K562 (cell line): ENCODE results near the gene SH3BP5. TPM values are rescaled to one million over a fixed set of nuclear protein-coding genes. Genes with fewer than 3 reads are reported as not detected.
A peak's percentile ranks its signal among the peaks of the same experiment; 100 is the strongest.

ENCODE experiments used
- ATAC-seq: fragments of 200-7000 bp; cut with Tn5 transposase; 3 replicates; pipeline ENCODE4 v1.9.1; 2020; ENCODE audit warnings: moderate library complexity
- BruUV-seq: library from RNA; stranded (reverse); fragments of 400-500 nt; replicated peaks from 2 replicates; lab custom pipeline; 2021; lab: Mats Ljungman, UMichigan
- CTCF ChIA-PET: fragments of 300-600 bp; formaldehyde crosslinking; extraction: SDS; loops from one replicate; lab custom pipeline; 2021; ENCODE audit warnings: low intra/inter-chr PET ratio; lab: Yijun Ruan, JAX
- POLR2A ChIA-PET: fragments of 300-600, 350-650 bp; sonication (Branson Sonifier 250); formaldehyde crosslinking; extraction: SDS; loops from one replicate; lab custom pipeline; 2021; ENCODE audit warnings: antibody characterized with exemption, inconsistent platforms; lab: Yijun Ruan, JAX
- DNase-seq, 4 experiments: peaks; one replicate each; pipeline versions ENCODE4 v3.0.0 to v3.0.0-alpha.2; 2011 to 2018; ENCODE audit warnings: low spot score in 3 of 4, mixed read lengths in 3 of 4; ENCODE audit errors: extremely low read depth in 1 of 4
- FAIRE-seq: peaks from 2 replicates; lab custom pipeline; 2011; peaks lifted over from hg19 to GRCh38; lab: Jason Lieb, UNC
- H2AFZ ChIP-seq: 2 replicates; pipeline ENCODE4 v1.6.0; 2011; ENCODE audit warnings: low read depth, low read length, control low read depth, inconsistent platforms
- H3K27ac ChIP-seq: fragments of 200-600 bp; 3 replicates; pipeline ENCODE4 v1.8.0; 2011; ENCODE audit warnings: low read depth, mild to moderate bottlenecking, control low read depth, inconsistent platforms, low read length, moderate library complexity, mixed read lengths; ENCODE audit errors: extremely low read depth
- H3K27me3 ChIP-seq, 2 experiments: fragments of 300-600 bp in 1 of 2; 2 replicates in 1 of 2; 3 replicates in 1 of 2; pipeline versions ENCODE4 v1.6.0 to v1.8.0; 2011; ENCODE audit warnings: inconsistent platforms in 2 of 2, low read length in 2 of 2, mild to moderate bottlenecking in 1 of 2, mixed read lengths in 1 of 2, moderate library complexity in 1 of 2; ENCODE audit not compliant: control insufficient read depth in 2 of 2, insufficient read depth in 2 of 2
- H3K36me3 ChIP-seq: fragments of 300-600 bp; 3 replicates; pipeline ENCODE4 v1.8.0; 2011; ENCODE audit warnings: mild to moderate bottlenecking, low read length, inconsistent platforms; ENCODE audit not compliant: control insufficient read depth, insufficient read depth
- H3K4me1 ChIP-seq, 2 experiments: fragments of 200-600 bp in 1 of 2; replicated peaks in 1 of 2; 2 replicates in 1 of 2; 3 replicates in 1 of 2; pipeline versions ENCODE4 v1.5.1 to v1.8.0; 2011; ENCODE audit warnings: inconsistent platforms in 2 of 2, low read length in 2 of 2, mild to moderate bottlenecking in 1 of 2, mixed read lengths in 1 of 2, moderate library complexity in 1 of 2; ENCODE audit not compliant: control insufficient read depth in 2 of 2, insufficient read depth in 2 of 2
- H3K4me2 ChIP-seq: 2 replicates; pipeline ENCODE4 v1.6.1; 2011; ENCODE audit warnings: low read length, control low read depth, inconsistent platforms, mixed read lengths; ENCODE audit not compliant: insufficient read depth
- H3K4me3 ChIP-seq: fragments of 200-600 bp; sonication (generic), shearing (Covaris generic); 2 replicates; pipeline ENCODE4 v1.5.1; 2016; ENCODE audit warnings: control low read depth, inconsistent platforms
- H3K79me2 ChIP-seq: fragments of 200-600 bp; 3 replicates; pipeline ENCODE4 v1.8.0; 2011; ENCODE audit warnings: low read length, inconsistent platforms; ENCODE audit not compliant: control insufficient read depth, insufficient read depth
- H3K9ac ChIP-seq, 2 experiments: 2 replicates each; pipeline versions ENCODE4 v1.6.0 to v1.6.1; 2011; ENCODE audit warnings: low read depth in 2 of 2, low read length in 2 of 2, control low read depth in 1 of 2, inconsistent platforms in 1 of 2, mild to moderate bottlenecking in 1 of 2, mixed read lengths in 1 of 2; ENCODE audit not compliant: insufficient read depth in 1 of 2
- H3K9me1 ChIP-seq: one replicate; pipeline ENCODE4 v1.6.0; 2011; ENCODE audit warnings: inconsistent platforms, mild to moderate bottlenecking, low read length, moderate library complexity; ENCODE audit not compliant: control insufficient read depth, insufficient read depth
- H3K9me3 ChIP-seq: replicated peaks from 2 replicates; pipeline ENCODE4 v1.5.1; 2011; ENCODE audit warnings: low read depth, low read length, inconsistent platforms; ENCODE audit not compliant: control insufficient read depth, insufficient read depth
- H4K20me1 ChIP-seq: replicated peaks from 2 replicates; pipeline ENCODE4 v1.6.1; 2011; ENCODE audit warnings: low read length, inconsistent platforms, mixed read lengths; ENCODE audit not compliant: control insufficient read depth, insufficient read depth
- ELF1 ChIP-seq: fragments of 200-800 bp; sonication (Bioruptor generic); IDR thresholded peaks from 2 replicates; pipeline ENCODE4 v1.6.1; 2016; ENCODE audit warnings: missing genetic modification characterization, missing compliant biosample characterization
- FOXP1 ChIP-seq: sonication (generic); formaldehyde crosslinking; IDR thresholded peaks from 2 replicates; pipeline ENCODE4 v1.8.0; 2022; ENCODE audit warnings: mild to moderate bottlenecking, missing genetic modification reagents
- MAFF ChIP-seq: IDR thresholded peaks from 2 replicates; pipeline ENCODE4 v1.6.1; 2012; ENCODE audit warnings: low read length, improper control_type of control experiment
- MCM7 ChIP-seq, 2 experiments: fragments of 450-650 bp; IDR thresholded peaks; 2 replicates each; pipeline ENCODE4 v1.6.1; 2016 to 2018
- NCOA4 ChIP-seq: fragments of 450-650 bp; IDR thresholded peaks from 2 replicates; pipeline ENCODE4 v1.6.1; 2018; ENCODE audit warnings: mild to moderate bottlenecking; ENCODE audit not compliant: partially characterized antibody
- PTRF ChIP-seq: fragments of 450-650 bp; IDR thresholded peaks from 2 replicates; pipeline ENCODE4 v1.6.1; 2016; ENCODE audit warnings: mild to moderate bottlenecking, missing genetic modification characterization, missing compliant biosample characterization
- RNF2 ChIP-seq: sonication (generic); IDR thresholded peaks from 2 replicates; pipeline ENCODE4 v1.6.1; 2016
- ZNF143 ChIP-seq: sonication (generic); formaldehyde crosslinking; IDR thresholded peaks from 2 replicates; pipeline ENCODE4 v1.9.0; 2022; ENCODE audit warnings: mild to moderate bottlenecking, missing genetic modification reagents
- ZNF696 ChIP-seq: fragments of 250-450 bp; sonication (Bioruptor Pico); conservative IDR thresholded peaks from 2 replicates; pipeline ENCODE4 v1.4.0; 2020; ENCODE audit warnings: mild to moderate bottlenecking, moderate library complexity
- WGBS: fragments of 100-300 bp; shearing (Covaris generic); methylation state at CpG from one replicate; pipeline ENCODE4 v1.1.6; 2016; ENCODE audit warnings: low coverage, mixed read lengths; ENCODE audit not compliant: insufficient coverage; ENCODE audit errors: missing lambda C conversion rate; 5-methylcytosine and 5-hydroxymethylcytosine counted together
- in situ Hi-C: fragments of 300-500 bp; cut with MboI; formaldehyde crosslinking; loops from 4 replicates; pipeline ENCODE4 v1.15.0; 2018; ENCODE audit warnings: inconsistent platforms, mixed read lengths
- intact Hi-C: fragments of 100-400 bp; cut with micrococcal nuclease; formaldehyde crosslinking; loops from 2 replicates; pipeline ENCODE4 v1.14.2; 2022
- polyA plus RNA-seq, 8 experiments: library from polyadenylated mRNA; depleted of rRNA in 4 of 8; stranded (reverse) in 5 of 8; unstranded in 3 of 8; fragments of >200 nt; fragmentation: Nextera tagmentation in 2 of 8; fragmentation: Illumina TruSeq in 1 of 8; extraction: Ambion mirVana in 2 of 8; extraction: Trizol in 1 of 8; gene quantifications; 2 replicates each; pipeline versions ENCODE4 v1.2.1 to v1.2.3, GENCODE V29; 2011 to 2014; ENCODE audit warnings: inconsistent platforms in 1 of 8, missing spikeins in 1 of 8
- total RNA-seq, 7 experiments: library from RNA; depleted of rRNA in 6 of 7; stranded (reverse); fragments of >200 nt in 6 of 7; fragmentation: Illumina TruSeq in 2 of 7; extraction: Trizol in 2 of 7; gene quantifications; 2 replicates each; pipeline versions ENCODE4 v1.2.1 to v1.2.3, GENCODE V29; 2011 to 2021; ENCODE audit warnings: low replicate concordance in 1 of 7
- TF ChIP-seq, protein P1 (sequence below): sonication (generic); formaldehyde crosslinking; IDR thresholded peaks from 2 replicates; pipeline ENCODE4 v1.8.0; 2023; ENCODE audit warnings: missing genetic modification reagents, mild to moderate bottlenecking, borderline replicate concordance
- TF ChIP-seq, protein P2 (sequence below), 2 experiments: fragments of 450-650 bp in 1 of 2; sonication (generic) in 1 of 2; formaldehyde crosslinking; conservative IDR thresholded peaks; 2 replicates each; pipeline versions ENCODE4 v1.4.0 to v1.8.1; 2020 to 2022; ENCODE audit warnings: mild to moderate bottlenecking in 1 of 2, missing genetic modification reagents in 1 of 2

SH3BP5 gene
- total and polyA plus RNA-seq, 9 of the 15 experiments (the other 6 are each of a cell fraction or from before 2014, with no cell fraction given): 2.9 to 29.0 (median 14.9) TPM

DNA sequence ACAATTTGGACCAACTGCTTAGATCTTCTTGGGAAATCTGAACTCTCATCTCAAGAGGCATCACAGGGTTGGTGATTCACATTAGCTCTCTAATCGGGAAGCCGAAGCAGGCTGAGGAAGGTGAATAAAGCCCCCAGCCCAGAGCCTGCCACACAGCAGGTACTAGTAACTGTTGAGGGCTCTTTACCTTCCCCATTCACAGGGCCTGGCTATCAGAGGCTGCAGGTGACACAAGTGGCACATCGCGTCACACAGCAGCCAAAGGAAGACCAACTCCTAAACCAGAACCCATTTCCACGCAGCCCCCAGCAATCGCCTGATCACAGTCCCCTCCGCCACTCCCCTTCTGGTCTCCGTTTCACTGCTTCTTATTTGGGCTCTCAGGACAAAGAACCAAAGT lies 29.2 kb downstream of the SH3BP5 start:
- CTCF ChIA-PET: no interaction called here
- intact Hi-C loops: no loop called here
- no peak overlapping the region for H3K4me2 ChIP-seq
- H3K79me2 ChIP-seq: peaks cover 20% of the 10 kb centered on the region
- no peaks in the 10 kb centered on the region for H4K20me1 ChIP-seq
- H3K9me3 ChIP-seq: no peaks in the 10 kb centered on the region
- H3K4me3 ChIP-seq: no peak overlapping the region
- no TSS peak for BruUV-seq
- 0 out of 4 replicates have a peak overlapping the region, but pooled peaks of 1 of the 2 experiments have one; percentile 15 for H3K9ac ChIP-seq
- FAIRE-seq (no peak), ATAC-seq (no peak)
- TF ChIP-seq MCM7 (IDR thresholded peaks at IDR 0.05) (no peak), RNF2 (no peak)
- TF ChIP-seq, all 486 proteins: peak for 0
- Histone ChIP-seq H3K4me1 (peaks cover 51 to 58% of the 10 kb centered on the region in 2 experiments), H3K27ac (no peak overlapping the region), H2AFZ (no peak overlapping the region), H3K27me3 (no peaks in the 10 kb centered on the region), H3K36me3 (peaks cover 20% of the 10 kb centered on the region; the same call in 2 of the 3 replicates), H3K9me1 (no peaks in the 10 kb centered on the region)
- DNase-seq: no peak
- WGBS: 96% methylated on average over 8 of the region's 8 CpGs
- in situ Hi-C loops: no loop called here
- POLR2A ChIA-PET: no interaction called here

- BruUV-seq: no TSS peak
- intact Hi-C loops (no loop called here), in situ Hi-C loops (no loop called here)
- H4K20me1 ChIP-seq: no peaks in the 10 kb centered on the region
- H3K27me3 ChIP-seq: no peaks in the 10 kb centered on the region
- H3K9ac ChIP-seq: no peak overlapping the region
- no peak for FAIRE-seq
- DNase-seq: no peak
- WGBS: 85% methylated on average over 7 of the region's 7 CpGs
- H3K9me3 ChIP-seq: no peaks in the 10 kb centered on the region
- no peaks in the 10 kb centered on the region for H3K9me1 ChIP-seq
- H3K4me2 ChIP-seq: no peak overlapping the region
- peaks cover 52 to 57% of the 10 kb centered on the region in 2 experiments for H3K4me1 ChIP-seq
- H3K79me2 ChIP-seq: peaks cover 10% of the 10 kb centered on the region; the same call in 2 of the 3 replicates
- ChIA-PET CTCF (interaction anchor here (0.7 kb wide), 1 partner anchor 80 kb away, joined by 4 read pairs; no protein-coding TSS in a partner anchor), POLR2A (interaction anchor here (3.5 kb wide), 1 partner anchor 13 kb away, joined by 21 read pairs; no protein-coding TSS in a partner anchor)
- no peak overlapping the region for H3K27ac ChIP-seq
- no peak overlapping the region for H2AFZ ChIP-seq
- H3K4me3 ChIP-seq: no peak overlapping the region
- H3K36me3 ChIP-seq: peaks cover 20% of the 10 kb centered on the region; the same call in 2 of the 3 replicates
- ATAC-seq: no peak
- no peak for TF ChIP-seq ZNF696 (CRISPR knock-in tag)
- no peak for TF ChIP-seq ELF1 (tag)
- no peak for TF ChIP-seq PTRF
- TF ChIP-seq, protein P1, sequence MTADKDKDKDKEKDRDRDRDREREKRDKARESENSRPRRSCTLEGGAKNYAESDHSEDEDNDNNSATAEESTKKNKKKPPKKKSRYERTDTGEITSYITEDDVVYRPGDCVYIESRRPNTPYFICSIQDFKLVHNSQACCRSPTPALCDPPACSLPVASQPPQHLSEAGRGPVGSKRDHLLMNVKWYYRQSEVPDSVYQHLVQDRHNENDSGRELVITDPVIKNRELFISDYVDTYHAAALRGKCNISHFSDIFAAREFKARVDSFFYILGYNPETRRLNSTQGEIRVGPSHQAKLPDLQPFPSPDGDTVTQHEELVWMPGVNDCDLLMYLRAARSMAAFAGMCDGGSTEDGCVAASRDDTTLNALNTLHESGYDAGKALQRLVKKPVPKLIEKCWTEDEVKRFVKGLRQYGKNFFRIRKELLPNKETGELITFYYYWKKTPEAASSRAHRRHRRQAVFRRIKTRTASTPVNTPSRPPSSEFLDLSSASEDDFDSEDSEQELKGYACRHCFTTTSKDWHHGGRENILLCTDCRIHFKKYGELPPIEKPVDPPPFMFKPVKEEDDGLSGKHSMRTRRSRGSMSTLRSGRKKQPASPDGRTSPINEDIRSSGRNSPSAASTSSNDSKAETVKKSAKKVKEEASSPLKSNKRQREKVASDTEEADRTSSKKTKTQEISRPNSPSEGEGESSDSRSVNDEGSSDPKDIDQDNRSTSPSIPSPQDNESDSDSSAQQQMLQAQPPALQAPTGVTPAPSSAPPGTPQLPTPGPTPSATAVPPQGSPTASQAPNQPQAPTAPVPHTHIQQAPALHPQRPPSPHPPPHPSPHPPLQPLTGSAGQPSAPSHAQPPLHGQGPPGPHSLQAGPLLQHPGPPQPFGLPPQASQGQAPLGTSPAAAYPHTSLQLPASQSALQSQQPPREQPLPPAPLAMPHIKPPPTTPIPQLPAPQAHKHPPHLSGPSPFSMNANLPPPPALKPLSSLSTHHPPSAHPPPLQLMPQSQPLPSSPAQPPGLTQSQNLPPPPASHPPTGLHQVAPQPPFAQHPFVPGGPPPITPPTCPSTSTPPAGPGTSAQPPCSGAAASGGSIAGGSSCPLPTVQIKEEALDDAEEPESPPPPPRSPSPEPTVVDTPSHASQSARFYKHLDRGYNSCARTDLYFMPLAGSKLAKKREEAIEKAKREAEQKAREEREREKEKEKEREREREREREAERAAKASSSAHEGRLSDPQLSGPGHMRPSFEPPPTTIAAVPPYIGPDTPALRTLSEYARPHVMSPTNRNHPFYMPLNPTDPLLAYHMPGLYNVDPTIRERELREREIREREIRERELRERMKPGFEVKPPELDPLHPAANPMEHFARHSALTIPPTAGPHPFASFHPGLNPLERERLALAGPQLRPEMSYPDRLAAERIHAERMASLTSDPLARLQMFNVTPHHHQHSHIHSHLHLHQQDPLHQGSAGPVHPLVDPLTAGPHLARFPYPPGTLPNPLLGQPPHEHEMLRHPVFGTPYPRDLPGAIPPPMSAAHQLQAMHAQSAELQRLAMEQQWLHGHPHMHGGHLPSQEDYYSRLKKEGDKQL (CRISPR knock-in tag): no peak
- TF ChIP-seq MAFF: no peak
- TF ChIP-seq, protein P2, sequence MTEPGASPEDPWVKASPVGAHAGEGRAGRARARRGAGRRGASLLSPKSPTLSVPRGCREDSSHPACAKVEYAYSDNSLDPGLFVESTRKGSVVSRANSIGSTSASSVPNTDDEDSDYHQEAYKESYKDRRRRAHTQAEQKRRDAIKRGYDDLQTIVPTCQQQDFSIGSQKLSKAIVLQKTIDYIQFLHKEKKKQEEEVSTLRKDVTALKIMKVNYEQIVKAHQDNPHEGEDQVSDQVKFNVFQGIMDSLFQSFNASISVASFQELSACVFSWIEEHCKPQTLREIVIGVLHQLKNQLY (CRISPR knock-in tag; conservative IDR thresholded peaks at IDR 0.05): no peak
- no peak for TF ChIP-seq FOXP1 (CRISPR knock-in tag)
- no peak for TF ChIP-seq NCOA4
- TF ChIP-seq ZNF143 (CRISPR knock-in tag): no peak
Measured at GRCh38 chr3:15301761-15302160, 30.6 kb downstream of the SH3BP5 start.
